ENCODE data around the gene CBLL2.
A peak's percentile ranks its signal among the peaks of the same experiment; 100 is the strongest.
"Not testable (repeated sequence)": the region's sequence is repeated elsewhere in the genome, so short reads cannot be mapped to it uniquely, and the experiment has no call there.

The CBLL2 gene

GRCh38 chrX:22272613-22273012 is at the start of gene CBLL2:
CBLL2 (plus strand) TSS chrX:22272913; CDS start chrX:22272992, 79 bp downstream.
- no peak for DNase-seq

GRCh38 chrX:22234380-22234779 is 38.3 kb upstream of the CBLL2 start:
- DNase-seq = no peak

- DNase-seq = peak; percentile 6
Observed at GRCh38 chrX:22237479-22237878, 35.2 kb upstream of the CBLL2 start.

- peak; percentile 85 for DNase-seq
Observed at GRCh38 chrX:22246620-22247019, 26.1 kb upstream of the CBLL2 start.

GRCh38 chrX:22247169-22247568 is 25.5 kb upstream of the CBLL2 start:
- DNase-seq = peak; percentile 67

- no peak for DNase-seq
Observed at GRCh38 chrX:22248401-22248800, 24.3 kb upstream of the CBLL2 start.

GRCh38 chrX:22249371-22249770 is 23.3 kb upstream of the CBLL2 start:
- peak; percentile 17 for DNase-seq

GRCh38 chrX:22268706-22269105 is 4.0 kb upstream of the CBLL2 start:
- DNase-seq = no peak

GRCh38 chrX:22273714-22274317 is 1.1 kb downstream of the CBLL2 start:
- no peak for DNase-seq

- no peak for DNase-seq
Observed at GRCh38 chrX:22276781-22277180, 4.1 kb downstream of the CBLL2 start.

- no peak for DNase-seq
Observed at GRCh38 chrX:22278375-22278774, 5.7 kb downstream of the CBLL2 start.

GRCh38 chrX:22289209-22289608 is 16.5 kb downstream of the CBLL2 start:
- DNase-seq = not testable (repeated sequence)

- peak; percentile 27 for DNase-seq
Observed at GRCh38 chrX:22296871-22297270, 24.2 kb downstream of the CBLL2 start.

- DNase-seq = peak; percentile 75
Observed at GRCh38 chrX:22300130-22300529, 27.4 kb downstream of the CBLL2 start.

GRCh38 chrX:22310779-22311178 is 38.1 kb downstream of the CBLL2 start:
- DNase-seq = no peak

GRCh38 chrX:22313766-22314165 is 41.1 kb downstream of the CBLL2 start:
- no peak for DNase-seq

GRCh38 chrX:22314211-22314610 is 41.5 kb downstream of the CBLL2 start:
- DNase-seq = no peak

- DNase-seq = peak; percentile 11
Observed at GRCh38 chrX:22314692-22315091, 42.0 kb downstream of the CBLL2 start.

- no peak for DNase-seq
Observed at GRCh38 chrX:22315151-22315550, 42.4 kb downstream of the CBLL2 start.

GRCh38 chrX:22320236-22320873 is 47.6 kb downstream of the CBLL2 start:
- DNase-seq = no peak

- peak; percentile 69 for DNase-seq
Observed at GRCh38 chrX:22323541-22323940, 50.8 kb downstream of the CBLL2 start.
